Measurements from ENCODE around the gene DDX3X. TPM values are rescaled to one million over a fixed set of nuclear protein-coding genes. Genes with fewer than 3 reads are reported as not detected.

DDX3X gene
- polyA plus RNA-seq, 1 donor (not counting 4 experiments of a cell fraction or from before 2014, with no cell fraction given) = 127 TPM

DNA sequence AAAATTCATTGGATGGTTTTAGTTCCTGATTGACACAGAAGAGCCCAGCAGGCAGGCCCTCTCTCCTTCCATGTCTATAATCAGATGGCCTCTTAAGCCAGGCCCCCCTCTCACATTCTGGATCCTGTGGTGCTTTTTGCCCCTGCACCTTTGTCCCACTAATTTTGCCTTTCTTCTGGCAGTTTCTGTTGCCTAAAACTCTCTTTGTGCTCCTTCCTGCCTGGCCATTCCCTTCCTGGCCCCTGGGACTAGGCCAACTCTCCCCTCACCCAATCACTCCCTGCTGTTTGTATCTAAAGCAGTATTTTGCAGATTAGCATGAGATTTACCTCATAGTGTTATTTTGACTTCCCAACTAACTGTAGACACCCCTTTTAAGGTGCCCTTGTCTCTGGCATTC lies 42.7 kb upstream of the DDX3X start:
- H3K9ac ChIP-seq (ENCODE audit: control insufficient read depth, extremely low read depth, insufficient read depth, low read length) = no peak overlapping the region
- peaks cover 2% of the 10 kb centered on the region for H3K9me3 ChIP-seq (ENCODE audit: control insufficient read depth, low read depth, low read length)
- peaks cover 2% of the 10 kb centered on the region for H3K27me3 ChIP-seq (ENCODE audit: control insufficient read depth, extremely low read depth, insufficient read depth, low read length)
- H3K4me2 ChIP-seq (ENCODE audit: control insufficient read depth, extremely low read depth, insufficient read depth, low read depth, low read length) = no peak overlapping the region
- TF ChIP-seq, protein P1, sequence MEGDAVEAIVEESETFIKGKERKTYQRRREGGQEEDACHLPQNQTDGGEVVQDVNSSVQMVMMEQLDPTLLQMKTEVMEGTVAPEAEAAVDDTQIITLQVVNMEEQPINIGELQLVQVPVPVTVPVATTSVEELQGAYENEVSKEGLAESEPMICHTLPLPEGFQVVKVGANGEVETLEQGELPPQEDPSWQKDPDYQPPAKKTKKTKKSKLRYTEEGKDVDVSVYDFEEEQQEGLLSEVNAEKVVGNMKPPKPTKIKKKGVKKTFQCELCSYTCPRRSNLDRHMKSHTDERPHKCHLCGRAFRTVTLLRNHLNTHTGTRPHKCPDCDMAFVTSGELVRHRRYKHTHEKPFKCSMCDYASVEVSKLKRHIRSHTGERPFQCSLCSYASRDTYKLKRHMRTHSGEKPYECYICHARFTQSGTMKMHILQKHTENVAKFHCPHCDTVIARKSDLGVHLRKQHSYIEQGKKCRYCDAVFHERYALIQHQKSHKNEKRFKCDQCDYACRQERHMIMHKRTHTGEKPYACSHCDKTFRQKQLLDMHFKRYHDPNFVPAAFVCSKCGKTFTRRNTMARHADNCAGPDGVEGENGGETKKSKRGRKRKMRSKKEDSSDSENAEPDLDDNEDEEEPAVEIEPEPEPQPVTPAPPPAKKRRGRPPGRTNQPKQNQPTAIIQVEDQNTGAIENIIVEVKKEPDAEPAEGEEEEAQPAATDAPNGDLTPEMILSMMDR (optimal IDR thresholded peaks at IDR 0.05 in 1 of 3, IDR thresholded peaks at IDR 0.05 in 1 of 3, conservative IDR thresholded peaks at IDR 0.05 in 1 of 3; ENCODE audit: extremely low read depth in 1 of 3, insufficient read depth in 2 of 3, low read length in 3 of 3) = no peak
- no peak for TF ChIP-seq EZH2 (IDR thresholded peaks at IDR 0.05; ENCODE audit: low read length)
- FAIRE-seq = no peak
- DNase-seq (ENCODE audit: low read depth, low spot score) = no peak
- no peaks in the 10 kb centered on the region for H3K9me1 ChIP-seq (ENCODE audit: control insufficient read depth, extremely low read depth, insufficient read depth, low read length)
- H2AFZ ChIP-seq (ENCODE audit: control insufficient read depth, low read length) = no peak overlapping the region
- H3K36me3 ChIP-seq (ENCODE audit: control insufficient read depth in 2 of 2, extremely low read depth in 1 of 2, insufficient read depth in 2 of 2, low read length in 2 of 2) = no peaks in the 10 kb centered on the region
- H3K79me2 ChIP-seq (ENCODE audit: control insufficient read depth, insufficient read depth, low read length) = no peaks in the 10 kb centered on the region
- no peaks in the 10 kb centered on the region for H3K4me1 ChIP-seq (ENCODE audit: control insufficient read depth, extremely low read depth, insufficient read depth, low read length)
- no peaks in the 10 kb centered on the region for H4K20me1 ChIP-seq (ENCODE audit: control insufficient read depth, extremely low read depth, insufficient read depth, low read length)
- H3K4me3 ChIP-seq (ENCODE audit: control insufficient read depth in 2 of 3, extremely low read depth in 1 of 3, insufficient read depth in 2 of 3, low read depth in 1 of 3, low read length in 3 of 3) = no peak overlapping the region
- dilution Hi-C loops (cut with MboI; ENCODE audit: extremely low pct_ligation_motif_present, low sequenced_read_pairs) = no loop called here
- H3K27ac ChIP-seq (ENCODE audit: control insufficient read depth, insufficient read depth, low read length) = no peak overlapping the region

DNA sequence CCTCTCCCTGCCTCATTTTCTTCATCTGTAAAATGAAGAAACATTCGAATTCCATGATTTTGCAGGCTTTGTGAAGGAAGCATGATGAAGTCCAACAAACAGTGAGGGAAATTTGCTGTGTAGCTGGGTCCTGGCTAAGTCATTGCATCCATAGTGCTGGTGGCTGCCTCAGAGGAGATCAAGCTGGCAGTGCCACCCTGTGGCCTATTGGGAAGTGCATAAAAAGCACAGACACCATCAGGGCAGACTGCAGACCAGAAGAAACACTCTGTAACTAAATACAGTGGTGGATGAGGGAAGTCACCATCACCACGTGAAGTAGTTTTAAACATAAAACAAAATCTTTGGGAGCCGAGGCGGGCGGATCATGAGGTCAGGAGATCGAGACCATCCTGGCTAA lies 40.7 kb upstream of the DDX3X start:
- TF ChIP-seq, protein P1 (optimal IDR thresholded peaks at IDR 0.05 in 1 of 3, IDR thresholded peaks at IDR 0.05 in 1 of 3, conservative IDR thresholded peaks at IDR 0.05 in 1 of 3; ENCODE audit: extremely low read depth in 1 of 3, insufficient read depth in 2 of 3, low read length in 3 of 3) = peak; percentile 24 to 55 (median 47)
- no peak for TF ChIP-seq EZH2 (IDR thresholded peaks at IDR 0.05; ENCODE audit: low read length)
- FAIRE-seq (no peak), DNase-seq (ENCODE audit: low read depth, low spot score) (no peak)
- H3K4me3 ChIP-seq (ENCODE audit: control insufficient read depth in 2 of 3, extremely low read depth in 1 of 3, insufficient read depth in 2 of 3, low read depth in 1 of 3, low read length in 3 of 3) = no peak overlapping the region
- H3K27ac ChIP-seq (ENCODE audit: control insufficient read depth, insufficient read depth, low read length) = no peak overlapping the region
- H3K9ac ChIP-seq (ENCODE audit: control insufficient read depth, extremely low read depth, insufficient read depth, low read length) = no peak overlapping the region
- no peaks in the 10 kb centered on the region for H3K9me1 ChIP-seq (ENCODE audit: control insufficient read depth, extremely low read depth, insufficient read depth, low read length)
- H3K9me3 ChIP-seq (ENCODE audit: control insufficient read depth, low read depth, low read length) = peaks cover 2% of the 10 kb centered on the region
- H3K4me2 ChIP-seq (ENCODE audit: control insufficient read depth, extremely low read depth, insufficient read depth, low read depth, low read length) = no peak overlapping the region
- peaks cover 2% of the 10 kb centered on the region for H3K27me3 ChIP-seq (ENCODE audit: control insufficient read depth, extremely low read depth, insufficient read depth, low read length)
- no peaks in the 10 kb centered on the region for H3K79me2 ChIP-seq (ENCODE audit: control insufficient read depth, insufficient read depth, low read length)
- H2AFZ ChIP-seq (ENCODE audit: control insufficient read depth, low read length) = no peak overlapping the region
- no peaks in the 10 kb centered on the region for H3K36me3 ChIP-seq (ENCODE audit: control insufficient read depth in 2 of 2, extremely low read depth in 1 of 2, insufficient read depth in 2 of 2, low read length in 2 of 2)
- H3K4me1 ChIP-seq (ENCODE audit: control insufficient read depth, extremely low read depth, insufficient read depth, low read length) = no peaks in the 10 kb centered on the region
- dilution Hi-C loops (cut with MboI; ENCODE audit: extremely low pct_ligation_motif_present, low sequenced_read_pairs) = no loop called here
- H4K20me1 ChIP-seq (ENCODE audit: control insufficient read depth, extremely low read depth, insufficient read depth, low read length) = no peaks in the 10 kb centered on the region

Data from keratinocyte (primary cell).